ENCODE results near the gene SLC51A.
"Not testable (repeated sequence)": the region's sequence is repeated elsewhere in the genome, so short reads cannot be mapped to it uniquely, and the experiment has no call there.

DNA sequence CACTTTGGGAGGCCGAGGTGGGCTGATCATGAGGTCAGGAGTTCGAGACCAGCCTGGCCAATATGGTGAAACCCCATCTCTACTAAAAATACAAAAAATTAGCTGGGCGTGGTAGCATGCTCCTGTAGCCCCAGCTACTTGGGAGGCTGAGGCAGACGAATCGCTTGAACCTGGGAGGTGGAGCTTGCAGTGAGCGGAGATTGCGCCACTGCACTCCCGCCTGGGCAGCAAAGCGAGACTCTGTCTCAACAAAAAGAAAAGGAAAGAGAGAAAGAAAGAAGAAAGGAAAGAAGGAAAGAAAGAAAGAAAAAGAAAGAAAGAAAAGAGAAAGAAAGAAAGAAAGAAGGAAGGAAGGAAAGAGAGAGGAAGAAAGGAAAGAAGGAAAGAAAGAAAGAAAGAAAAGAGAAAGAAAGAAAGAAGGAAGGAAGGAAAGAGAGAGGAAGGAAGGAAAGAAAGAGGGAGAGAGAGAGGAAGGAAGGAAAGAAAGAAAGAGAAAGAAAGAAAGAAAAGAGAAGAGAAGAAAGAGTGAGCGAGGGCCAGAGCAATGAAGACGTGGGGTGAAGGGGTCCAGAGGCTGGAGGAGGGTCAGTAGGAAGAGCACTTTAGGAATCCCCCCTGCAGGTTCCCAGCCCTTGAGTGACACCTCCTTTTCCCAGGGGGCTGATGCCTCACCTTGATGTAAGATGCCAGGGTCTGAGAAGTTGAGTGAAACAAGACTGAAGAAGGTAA, 6.2 kb upstream of the SLC51A start:
- TF ChIP-seq EZH2 (IDR thresholded peaks at IDR 0.05; ENCODE audit: insufficient read depth, poor library complexity, severe bottlenecking); EZH2phosphoT487 (IDR thresholded peaks at IDR 0.05; ENCODE audit: insufficient read depth, low read depth): not testable (repeated sequence)

Data from GM23248 (cell line).